ENCODE measurements around the gene SRXN1. TPM values are rescaled to one million over a fixed set of nuclear protein-coding genes. Genes with fewer than 3 reads are reported as not detected.
"Not testable (repeated sequence)": the region's sequence is repeated elsewhere in the genome, so short reads cannot be mapped to it uniquely, and the experiment has no call there.

The SRXN1 gene
- total RNA-seq: 1 to 10 TPM; 5.6 to 9.7 TPM

DNA sequence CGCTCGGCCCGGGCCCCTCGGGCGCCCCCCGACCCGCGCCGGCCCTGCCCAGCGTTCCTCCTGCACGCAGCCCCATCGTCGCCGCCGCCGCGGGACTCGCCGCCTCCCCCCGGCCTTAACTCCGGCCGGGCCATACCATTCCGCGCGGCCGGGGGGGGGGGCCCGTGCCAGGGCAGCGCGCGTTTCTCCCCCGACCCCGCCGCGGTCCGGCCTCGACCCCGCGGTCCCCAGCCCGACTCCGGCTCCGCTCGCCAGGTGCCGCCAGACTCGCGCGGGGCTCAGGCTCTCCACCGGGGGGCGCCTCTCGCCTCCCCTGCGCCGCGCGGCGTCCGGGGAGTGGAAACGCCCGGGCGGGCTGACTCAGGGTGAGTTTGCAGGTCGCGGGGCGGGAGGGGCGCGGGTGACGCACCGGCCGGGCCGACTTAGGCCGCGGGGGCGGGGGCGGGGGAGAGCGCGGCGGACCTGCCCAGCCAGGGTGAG, at the start of gene SRXN1:
Gene SRXN1 (minus strand): TSS at position 91 of the 480 bp plus-strand sequence. CDS start 15 bp downstream, at position 76.
- peaks cover 42% of the 10 kb centered on the region for H3K27me3 Mint-ChIP-seq (ENCODE audit: low read depth)
- DNase-seq: peak; percentile 90 to 91
- H3K27ac Mint-ChIP-seq: peak within 1 kb of the TSS; percentile 91
- peaks cover 20% of the 10 kb centered on the region for H3K4me1 Mint-ChIP-seq (ENCODE audit: low read depth)
- H3K9me3 Mint-ChIP-seq: no peaks in the 10 kb centered on the region
- peak; percentile 94 to 95 for ATAC-seq (replicated peaks in 1 of 2)
- H3K4me3 Mint-ChIP-seq: peak within 1 kb of the TSS; percentile 78 to 87
- H3K36me3 Mint-ChIP-seq (ENCODE audit: insufficient read depth in 2 of 2): peaks cover 2 to 5% of the 10 kb centered on the region in 2 donors

GRCh38 chr20:701401-702129, 48.6 kb upstream of the SRXN1 start:
- H3K9me3 Mint-ChIP-seq: no peaks in the 10 kb centered on the region
- H3K27ac Mint-ChIP-seq: no peak overlapping the region
- H3K36me3 Mint-ChIP-seq (ENCODE audit: insufficient read depth in 2 of 2): no peaks in the 10 kb centered on the region
- DNase-seq (no peak), ATAC-seq (replicated peaks in 1 of 2) (no peak)
- H3K27me3 Mint-ChIP-seq (ENCODE audit: low read depth): peaks cover 9% of the 10 kb centered on the region
- no peaks in the 10 kb centered on the region for H3K4me1 Mint-ChIP-seq (ENCODE audit: low read depth)
- no peak overlapping the region for H3K4me3 Mint-ChIP-seq

DNA sequence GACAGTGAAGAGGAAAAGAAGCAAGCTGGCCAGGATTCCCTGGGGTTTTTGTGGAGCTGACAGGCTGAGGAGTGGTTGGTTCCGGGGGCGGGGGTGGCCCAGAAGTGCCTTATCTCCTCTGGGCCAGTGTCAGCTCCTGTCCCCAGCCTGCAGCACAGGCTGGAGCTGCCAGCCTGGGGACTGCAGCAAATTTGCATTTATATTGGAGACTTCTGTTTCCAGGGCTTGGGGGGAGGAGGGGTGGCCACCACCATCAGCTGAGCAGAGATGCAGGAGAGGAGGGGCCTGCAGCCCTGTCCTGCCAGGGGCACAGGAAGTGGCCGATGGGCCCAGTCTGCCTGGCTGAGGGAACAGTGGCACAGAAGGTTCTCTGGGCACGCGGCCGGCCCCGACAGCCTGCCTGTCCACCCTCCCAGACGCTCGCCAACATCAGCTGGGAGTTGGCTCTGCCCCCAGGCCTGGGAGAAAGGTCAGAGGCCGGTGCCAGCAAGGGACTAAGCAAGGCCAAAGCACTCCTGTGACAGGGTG, 46.9 kb upstream of the SRXN1 start:
- H3K9me3 Mint-ChIP-seq: no peaks in the 10 kb centered on the region
- H3K4me1 Mint-ChIP-seq (ENCODE audit: low read depth): no peaks in the 10 kb centered on the region
- no peaks in the 10 kb centered on the region for H3K27me3 Mint-ChIP-seq (ENCODE audit: low read depth)
- ATAC-seq (replicated peaks in 1 of 2): no peak
- H3K36me3 Mint-ChIP-seq (ENCODE audit: insufficient read depth in 2 of 2): no peaks in the 10 kb centered on the region
- no peak for DNase-seq
- no peak overlapping the region for H3K27ac Mint-ChIP-seq
- no peak overlapping the region for H3K4me3 Mint-ChIP-seq

GRCh38 chr20:699342-699741, 46.3 kb upstream of the SRXN1 start:
- ATAC-seq (replicated peaks in 1 of 2) (no peak), DNase-seq (no peak)
- H3K4me3 Mint-ChIP-seq: no peak overlapping the region
- no peaks in the 10 kb centered on the region for H3K9me3 Mint-ChIP-seq
- H3K4me1 Mint-ChIP-seq (ENCODE audit: low read depth): no peaks in the 10 kb centered on the region
- no peaks in the 10 kb centered on the region for H3K36me3 Mint-ChIP-seq (ENCODE audit: insufficient read depth in 2 of 2)
- no peaks in the 10 kb centered on the region for H3K27me3 Mint-ChIP-seq (ENCODE audit: low read depth)
- H3K27ac Mint-ChIP-seq: no peak overlapping the region

- no peak for ATAC-seq (replicated peaks in 1 of 2)
- DNase-seq: no peak
- H3K27ac Mint-ChIP-seq: no peak overlapping the region
- H3K4me1 Mint-ChIP-seq (ENCODE audit: low read depth): no peaks in the 10 kb centered on the region
- no peaks in the 10 kb centered on the region for H3K9me3 Mint-ChIP-seq
- no peaks in the 10 kb centered on the region for H3K27me3 Mint-ChIP-seq (ENCODE audit: low read depth)
- H3K4me3 Mint-ChIP-seq: no peak overlapping the region
- H3K36me3 Mint-ChIP-seq (ENCODE audit: insufficient read depth in 2 of 2): no peaks in the 10 kb centered on the region
Observed at GRCh38 chr20:698276-698675, 45.3 kb upstream of the SRXN1 start.

DNA sequence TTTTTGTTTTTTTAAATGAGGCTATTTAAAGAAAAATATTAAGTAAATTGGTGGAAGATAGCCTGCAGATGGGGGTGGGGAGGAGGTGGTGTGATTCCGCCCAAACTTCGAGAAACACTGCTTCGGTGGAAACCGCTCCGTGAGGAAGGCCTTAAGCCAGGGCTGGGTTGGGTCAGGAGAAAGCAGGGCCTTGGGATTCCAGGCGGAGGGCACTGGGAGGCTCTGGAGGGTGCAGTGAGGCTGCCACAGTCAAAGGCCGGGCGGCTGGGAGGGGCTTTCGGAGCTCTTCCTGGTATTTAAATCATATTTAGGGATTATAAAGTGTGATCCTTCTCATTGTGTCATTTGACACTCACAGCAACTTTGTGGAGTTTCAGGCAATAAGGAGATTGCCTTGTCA, 44.8 kb upstream of the SRXN1 start:
- no peaks in the 10 kb centered on the region for H3K27me3 Mint-ChIP-seq (ENCODE audit: low read depth)
- H3K4me3 Mint-ChIP-seq: no peak overlapping the region
- DNase-seq (no peak), ATAC-seq (replicated peaks in 1 of 2) (no peak)
- no peaks in the 10 kb centered on the region for H3K9me3 Mint-ChIP-seq
- no peaks in the 10 kb centered on the region for H3K36me3 Mint-ChIP-seq (ENCODE audit: insufficient read depth in 2 of 2)
- no peaks in the 10 kb centered on the region for H3K4me1 Mint-ChIP-seq (ENCODE audit: low read depth)
- no peak overlapping the region for H3K27ac Mint-ChIP-seq

- Mint-ChIP-seq H3K4me1 (ENCODE audit: low read depth) (no peaks in the 10 kb centered on the region), H3K4me3 (no peak overlapping the region), H3K9me3 (no peaks in the 10 kb centered on the region), H3K27ac (no peak overlapping the region), H3K36me3 (ENCODE audit: insufficient read depth in 2 of 2) (no peaks in the 10 kb centered on the region), H3K27me3 (ENCODE audit: low read depth) (no peaks in the 10 kb centered on the region)
- no peak for ATAC-seq (replicated peaks in 1 of 2)
- DNase-seq: no peak
Observed at GRCh38 chr20:695165-695866, 42.3 kb upstream of the SRXN1 start.

- Mint-ChIP-seq H3K4me1 (ENCODE audit: low read depth) (no peaks in the 10 kb centered on the region), H3K27me3 (ENCODE audit: low read depth) (no peaks in the 10 kb centered on the region), H3K27ac (no peak overlapping the region), H3K4me3 (no peak overlapping the region), H3K36me3 (ENCODE audit: insufficient read depth in 2 of 2) (no peaks in the 10 kb centered on the region), H3K9me3 (no peaks in the 10 kb centered on the region)
- DNase-seq (no peak), ATAC-seq (replicated peaks in 1 of 2) (no peak)
Observed at GRCh38 chr20:694496-694895, 41.5 kb upstream of the SRXN1 start.

DNA sequence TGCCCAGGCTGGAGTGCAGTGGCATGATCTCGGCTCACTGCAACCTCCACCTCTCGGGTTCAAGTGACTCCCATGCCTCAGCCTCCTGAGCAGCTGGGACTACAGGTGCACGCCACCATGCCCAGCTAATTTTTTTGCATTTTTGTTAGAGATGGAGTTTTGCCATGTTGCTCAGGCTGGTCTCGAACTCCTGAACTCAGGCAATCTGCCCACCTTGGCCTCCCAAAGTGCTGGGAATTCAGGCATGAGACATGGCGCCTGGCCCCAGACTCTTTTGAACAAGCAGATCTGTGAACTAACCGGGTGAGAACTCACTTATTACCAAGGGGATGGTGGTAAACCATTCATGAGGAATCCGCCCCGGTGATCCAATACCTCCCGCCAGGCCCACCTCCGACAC, 40.8 kb upstream of the SRXN1 start:
- H3K27ac Mint-ChIP-seq; DNase-seq; H3K4me3 Mint-ChIP-seq; ATAC-seq (replicated peaks in 1 of 2); H3K36me3 Mint-ChIP-seq (ENCODE audit: insufficient read depth in 2 of 2); H3K4me1 Mint-ChIP-seq (ENCODE audit: low read depth); H3K27me3 Mint-ChIP-seq (ENCODE audit: low read depth); H3K9me3 Mint-ChIP-seq: not testable (repeated sequence)

DNA sequence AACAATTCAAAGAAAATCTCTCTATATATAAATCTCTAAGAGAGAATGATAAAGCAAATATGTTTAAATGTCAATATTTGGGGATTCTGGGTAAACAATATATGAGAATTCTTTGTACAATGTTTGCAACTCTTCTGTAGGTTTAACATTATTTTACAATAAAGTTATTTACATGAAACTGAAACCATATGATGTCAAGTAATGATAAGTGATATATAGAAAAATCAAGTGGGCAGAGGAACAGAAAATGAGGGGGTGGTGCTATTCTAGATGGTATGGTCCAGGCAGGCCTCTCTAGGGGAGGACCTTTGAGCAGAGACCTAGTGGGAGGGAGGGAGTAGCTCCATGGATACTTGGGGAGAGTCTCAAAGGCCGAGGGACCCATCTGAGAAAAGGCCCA, 39.0 kb upstream of the SRXN1 start:
- H3K4me3 Mint-ChIP-seq: no peak overlapping the region
- no peaks in the 10 kb centered on the region for H3K4me1 Mint-ChIP-seq (ENCODE audit: low read depth)
- no peaks in the 10 kb centered on the region for H3K36me3 Mint-ChIP-seq (ENCODE audit: insufficient read depth in 2 of 2)
- no peak for ATAC-seq (replicated peaks in 1 of 2)
- H3K27me3 Mint-ChIP-seq (ENCODE audit: low read depth): peaks cover 6% of the 10 kb centered on the region
- H3K27ac Mint-ChIP-seq: no peak overlapping the region
- no peaks in the 10 kb centered on the region for H3K9me3 Mint-ChIP-seq
- no peak for DNase-seq

DNA sequence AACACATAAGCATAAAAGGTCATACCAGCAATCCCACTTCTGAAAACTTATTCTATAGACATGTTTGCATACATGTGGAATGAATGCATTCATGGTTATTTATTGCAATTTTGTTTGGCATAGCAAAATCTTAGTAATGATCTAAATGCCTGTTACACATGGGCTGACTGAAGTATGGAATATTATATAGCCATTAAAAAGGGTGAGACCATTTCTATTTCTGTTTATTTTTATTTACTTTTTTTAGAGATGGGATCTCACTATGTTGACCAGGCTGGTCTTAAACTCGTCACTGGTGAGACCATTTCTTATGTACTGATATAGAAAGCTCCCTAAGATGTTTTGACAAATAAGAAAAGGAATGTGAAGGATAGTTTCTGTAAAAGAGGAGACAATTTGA, 36.9 kb upstream of the SRXN1 start:
- Mint-ChIP-seq H3K27me3 (ENCODE audit: low read depth) (peaks cover 6% of the 10 kb centered on the region), H3K36me3 (ENCODE audit: insufficient read depth in 2 of 2) (no peaks in the 10 kb centered on the region), H3K4me1 (ENCODE audit: low read depth) (no peaks in the 10 kb centered on the region), H3K27ac (no peak overlapping the region), H3K4me3 (no peak overlapping the region), H3K9me3 (no peaks in the 10 kb centered on the region)
- ATAC-seq (replicated peaks in 1 of 2) (no peak), DNase-seq (no peak)

DNA sequence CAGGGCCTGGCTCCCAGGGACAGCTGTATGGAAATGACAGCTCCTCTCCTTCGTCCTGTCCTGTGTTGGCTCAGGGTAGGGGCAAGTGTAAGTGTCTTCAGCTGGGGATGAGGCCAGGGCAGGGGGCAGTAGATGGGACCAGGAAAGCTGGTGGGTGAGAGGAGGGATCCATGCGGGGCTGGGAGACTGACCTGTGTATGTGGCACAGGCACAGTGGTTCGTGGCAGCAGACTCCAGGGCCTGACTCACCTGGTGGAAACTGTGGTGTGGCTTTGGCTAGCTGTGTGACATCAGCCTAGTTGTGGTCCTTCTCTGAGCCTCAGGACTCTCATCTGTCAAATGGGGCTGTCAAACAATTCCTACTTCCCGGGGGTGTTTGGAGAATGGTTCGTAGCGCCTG, 36.3 kb upstream of the SRXN1 start:
- ATAC-seq (replicated peaks in 1 of 2): no peak
- Mint-ChIP-seq H3K36me3 (ENCODE audit: insufficient read depth in 2 of 2) (no peaks in the 10 kb centered on the region), H3K9me3 (no peaks in the 10 kb centered on the region), H3K27me3 (ENCODE audit: low read depth) (peaks cover 6% of the 10 kb centered on the region), H3K4me3 (no peak overlapping the region), H3K4me1 (ENCODE audit: low read depth) (no peaks in the 10 kb centered on the region), H3K27ac (no peak overlapping the region)
- no peak for DNase-seq

DNA sequence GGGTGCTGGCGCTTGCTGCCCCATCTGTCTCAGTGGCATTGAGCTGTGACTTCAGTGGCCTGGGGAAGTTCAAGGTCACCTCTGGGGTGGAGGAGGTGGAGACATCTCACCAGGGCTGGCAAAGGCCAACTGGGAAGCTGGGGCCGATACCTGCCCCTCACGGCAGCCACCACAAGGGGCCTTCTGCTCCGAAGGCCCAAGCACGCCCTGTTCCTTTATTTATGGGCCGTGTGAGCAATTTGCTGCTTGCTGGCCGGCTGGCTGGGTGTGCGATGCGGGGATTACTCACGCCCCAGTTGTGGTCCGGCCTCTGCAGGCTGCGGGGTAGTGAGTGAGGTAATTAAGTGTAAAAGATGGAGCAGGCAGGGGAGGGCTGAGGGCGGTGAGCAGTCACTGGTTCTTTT, 35.8 kb upstream of the SRXN1 start:
- ATAC-seq (replicated peaks in 1 of 2) (no peak), DNase-seq (no peak)
- H3K9me3 Mint-ChIP-seq: no peaks in the 10 kb centered on the region
- no peaks in the 10 kb centered on the region for H3K4me1 Mint-ChIP-seq (ENCODE audit: low read depth)
- H3K27ac Mint-ChIP-seq: no peak overlapping the region
- H3K4me3 Mint-ChIP-seq: no peak overlapping the region
- peaks cover 6% of the 10 kb centered on the region for H3K27me3 Mint-ChIP-seq (ENCODE audit: low read depth)
- no peaks in the 10 kb centered on the region for H3K36me3 Mint-ChIP-seq (ENCODE audit: insufficient read depth in 2 of 2)

All from activated T-cell treated with anti-CD3 and anti-CD28 coated beads, Interleukin-2, amount 50 U/mL, for 72 hours (primary cell).